Gastrocnemius medialis (tissue), 4 donors: ENCODE results near the gene CENPS.

Experiments used
- CTCF ChIP-seq, 5 experiments: fragments of 450-650 bp in 3 of 5; fragments of 200-600 bp in 2 of 5; sonication (generic) in 2 of 5; IDR thresholded peaks in 4 of 5; conservative IDR thresholded peaks in 1 of 5; 1 replicate in 4 of 5; 2 replicates in 1 of 5; pipeline ENCODE4 v1.5.1; 2016 to 2019; ENCODE audit warnings: antibody characterized with exemption in 5 of 5, mild to moderate bottlenecking in 3 of 5, moderate library complexity in 3 of 5
- POLR2A ChIP-seq, 2 donors: fragments of 450-650 bp; IDR thresholded peaks; one replicate each; pipeline ENCODE4 v1.6.1; 2017; ENCODE audit warnings: antibody characterized with exemption in 2 of 2, mild to moderate bottlenecking in 2 of 2, moderate library complexity in 2 of 2

- no peak for TF ChIP-seq CTCF (IDR thresholded peaks at IDR 0.05 in 4 of 5, conservative IDR thresholded peaks at IDR 0.05 in 1 of 5)
- no peak for TF ChIP-seq POLR2A (IDR thresholded peaks at IDR 0.05)
These were observed 6.8 kb downstream of the CENPS start for GRCh38 chr1:10437052-10437451.
